Measurements from ENCODE around the gene KIF2C. TPM values are rescaled to one million over a fixed set of nuclear protein-coding genes. Genes with fewer than 3 reads are reported as not detected.
"Not testable (repeated sequence)": the region's sequence is repeated elsewhere in the genome, so short reads cannot be mapped to it uniquely, and the experiment has no call there.

The KIF2C gene
- polyA plus RNA-seq, 1 donor: 10.6 TPM

GRCh38 chr1:44775930-44776729 lies 36.5 kb downstream of the KIF2C start:
- DNase-seq: no peak

- DNase-seq: no peak
These were observed 37.1 kb downstream of the KIF2C start for GRCh38 chr1:44776730-44777068.

GRCh38 chr1:44777547-44777946 lies 37.9 kb downstream of the KIF2C start:
- no peak for DNase-seq

- no peak for DNase-seq
These were observed 38.5 kb downstream of the KIF2C start for GRCh38 chr1:44777969-44778635.

- no peak for DNase-seq
These were observed 39.3 kb downstream of the KIF2C start for GRCh38 chr1:44778705-44779576.

GRCh38 chr1:44780583-44781121 lies 41.0 kb downstream of the KIF2C start:
- no peak for DNase-seq

- DNase-seq: no peak
These were observed 44.1 kb downstream of the KIF2C start for GRCh38 chr1:44783697-44784093.

- peak; percentile 63 for DNase-seq
These were observed 44.7 kb downstream of the KIF2C start for GRCh38 chr1:44784094-44785028.

GRCh38 chr1:44785029-44785380 lies 45.4 kb downstream of the KIF2C start:
- DNase-seq: no peak

GRCh38 chr1:44785501-44786137 lies 46.0 kb downstream of the KIF2C start:
- DNase-seq: no peak

- peak; percentile 71 for DNase-seq
These were observed 46.7 kb downstream of the KIF2C start for GRCh38 chr1:44786138-44786840.

GRCh38 chr1:44786841-44787426 lies 47.3 kb downstream of the KIF2C start:
- DNase-seq: no peak

- no peak for DNase-seq
These were observed 47.9 kb downstream of the KIF2C start for GRCh38 chr1:44787506-44787905.

GRCh38 chr1:44788120-44788860 lies 48.7 kb downstream of the KIF2C start, which contains the start of gene BEST4:
Gene BEST4 (minus strand): TSS chr1:44788170. CDS start chr1:44787705, 465 bp downstream.
- no peak for DNase-seq

GRCh38 chr1:44790968-44791801 lies 51.5 kb downstream of the KIF2C start:
- no peak for DNase-seq

- DNase-seq: no peak
These were observed 53.3 kb downstream of the KIF2C start for GRCh38 chr1:44792736-44793502.

- not testable (repeated sequence) for DNase-seq
These were observed 58.2 kb downstream of the KIF2C start for GRCh38 chr1:44797886-44798285.

All from hindlimb muscle (tissue), 1 donor.